ENCODE measurements around the gene ATP13A1.

The ATP13A1 gene

GRCh38 chr19:19662871-19663255 lies 613 bp downstream of the ATP13A1 start:
- FAIRE-seq, result no peak
- no peak for DNase-seq (ENCODE audit: insufficient read length, low spot score)
- TF ChIP-seq POLR2A (IDR thresholded peaks at IDR 0.05; ENCODE audit: low read depth, low read length), result no peak
- no peak for TF ChIP-seq POLR2AphosphoS5 (IDR thresholded peaks at IDR 0.05; ENCODE audit: low read depth, low read length)
- TF ChIP-seq TAF1 (IDR thresholded peaks at IDR 0.05; ENCODE audit: low read depth, low read length), result no peak
- no peak for TF ChIP-seq PAX5 (IDR thresholded peaks at IDR 0.05; ENCODE audit: insufficient read depth, low read length, severe bottlenecking)
- TF ChIP-seq SPI1 (IDR thresholded peaks at IDR 0.05; ENCODE audit: low read depth, low read length), result no peak

- no peak for DNase-seq (ENCODE audit: insufficient read length, low spot score)
- FAIRE-seq, result peak; percentile 73
- TF ChIP-seq POLR2A (IDR thresholded peaks at IDR 0.05; ENCODE audit: low read depth, low read length), result no peak
- TF ChIP-seq PAX5 (IDR thresholded peaks at IDR 0.05; ENCODE audit: insufficient read depth, low read length, severe bottlenecking), result no peak
- no peak; the same call in 1 of the 2 replicates for TF ChIP-seq TAF1 (IDR thresholded peaks at IDR 0.05; ENCODE audit: low read depth, low read length)
- no peak for TF ChIP-seq SPI1 (IDR thresholded peaks at IDR 0.05; ENCODE audit: low read depth, low read length)
- TF ChIP-seq POLR2AphosphoS5 (IDR thresholded peaks at IDR 0.05; ENCODE audit: low read depth, low read length), result no peak
- TF ChIP-seq POU2F2 (IDR thresholded peaks at IDR 0.05; ENCODE audit: low read depth, low read length), result no peak
Observed at GRCh38 chr19:19662344-19662743, 1.1 kb downstream of the ATP13A1 start.

- DNase-seq (ENCODE audit: insufficient read length, low spot score) (peak; percentile 66), FAIRE-seq (peak; percentile 95)
- TF ChIP-seq POU2F2 (IDR thresholded peaks at IDR 0.05; ENCODE audit: low read depth, low read length), result no peak
- TF ChIP-seq PAX5 (IDR thresholded peaks at IDR 0.05; ENCODE audit: insufficient read depth, low read length, severe bottlenecking), result no peak
- TF ChIP-seq TAF1 (IDR thresholded peaks at IDR 0.05; ENCODE audit: low read depth, low read length), result peak; percentile 39; the same call in 1 of the 2 replicates
- TF ChIP-seq SPI1 (IDR thresholded peaks at IDR 0.05; ENCODE audit: low read depth, low read length), result peak; percentile 89
- TF ChIP-seq POLR2A (IDR thresholded peaks at IDR 0.05; ENCODE audit: low read depth, low read length), result no peak; the same call in 1 of the 2 replicates
- TF ChIP-seq POLR2AphosphoS5 (IDR thresholded peaks at IDR 0.05; ENCODE audit: low read depth, low read length), result peak; percentile 71
Observed at GRCh38 chr19:19661675-19662251, 1.7 kb downstream of the ATP13A1 start.

GRCh38 chr19:19661141-19661674 lies 2.3 kb downstream of the ATP13A1 start:
- DNase-seq (ENCODE audit: insufficient read length, low spot score), result no peak
- TF ChIP-seq POLR2AphosphoS5 (IDR thresholded peaks at IDR 0.05; ENCODE audit: low read depth, low read length) (no peak), POLR2A (IDR thresholded peaks at IDR 0.05; ENCODE audit: low read depth, low read length) (no peak), TAF1 (IDR thresholded peaks at IDR 0.05; ENCODE audit: low read depth, low read length) (no peak), SPI1 (IDR thresholded peaks at IDR 0.05; ENCODE audit: low read depth, low read length) (no peak), PAX5 (IDR thresholded peaks at IDR 0.05; ENCODE audit: insufficient read depth, low read length, severe bottlenecking) (no peak), POU2F2 (IDR thresholded peaks at IDR 0.05; ENCODE audit: low read depth, low read length) (no peak)
- FAIRE-seq, result no peak

- no peak for TF ChIP-seq TAF1 (IDR thresholded peaks at IDR 0.05; ENCODE audit: low read depth, low read length)
- TF ChIP-seq SPI1 (IDR thresholded peaks at IDR 0.05; ENCODE audit: low read depth, low read length), result no peak
- TF ChIP-seq POU2F2 (IDR thresholded peaks at IDR 0.05; ENCODE audit: low read depth, low read length), result no peak
- DNase-seq (ENCODE audit: insufficient read length, low spot score) (no peak), FAIRE-seq (no peak)
Observed at GRCh38 chr19:19659646-19660245, 3.7 kb downstream of the ATP13A1 start.

GRCh38 chr19:19657397-19657783 lies 6.1 kb downstream of the ATP13A1 start:
- no peak for FAIRE-seq
- TF ChIP-seq POU2F2 (IDR thresholded peaks at IDR 0.05; ENCODE audit: low read depth, low read length) (no peak), TAF1 (IDR thresholded peaks at IDR 0.05; ENCODE audit: low read depth, low read length) (no peak), PAX5 (IDR thresholded peaks at IDR 0.05; ENCODE audit: insufficient read depth, low read length, severe bottlenecking) (no peak), POLR2AphosphoS5 (IDR thresholded peaks at IDR 0.05; ENCODE audit: low read depth, low read length) (no peak), SPI1 (IDR thresholded peaks at IDR 0.05; ENCODE audit: low read depth, low read length) (no peak), POLR2A (IDR thresholded peaks at IDR 0.05; ENCODE audit: low read depth, low read length) (no peak)
- no peak for DNase-seq (ENCODE audit: insufficient read length, low spot score)

- no peak for FAIRE-seq
- peak; percentile 17 for DNase-seq (ENCODE audit: insufficient read length, low spot score)
- TF ChIP-seq POU2F2 (IDR thresholded peaks at IDR 0.05; ENCODE audit: low read depth, low read length) (no peak), POLR2A (IDR thresholded peaks at IDR 0.05; ENCODE audit: low read depth, low read length) (no peak), PAX5 (IDR thresholded peaks at IDR 0.05; ENCODE audit: insufficient read depth, low read length, severe bottlenecking) (no peak), TAF1 (IDR thresholded peaks at IDR 0.05; ENCODE audit: low read depth, low read length) (no peak), SPI1 (IDR thresholded peaks at IDR 0.05; ENCODE audit: low read depth, low read length) (no peak), POLR2AphosphoS5 (IDR thresholded peaks at IDR 0.05; ENCODE audit: low read depth, low read length) (no peak)
Observed at GRCh38 chr19:19656451-19657396, 6.8 kb downstream of the ATP13A1 start.

GRCh38 chr19:19655641-19656343 lies 7.7 kb downstream of the ATP13A1 start:
- TF ChIP-seq POU2F2 (IDR thresholded peaks at IDR 0.05; ENCODE audit: low read depth, low read length), result no peak
- TF ChIP-seq PAX5 (IDR thresholded peaks at IDR 0.05; ENCODE audit: insufficient read depth, low read length, severe bottlenecking), result no peak
- no peak for TF ChIP-seq POLR2A (IDR thresholded peaks at IDR 0.05; ENCODE audit: low read depth, low read length)
- no peak for TF ChIP-seq TAF1 (IDR thresholded peaks at IDR 0.05; ENCODE audit: low read depth, low read length)
- no peak for TF ChIP-seq SPI1 (IDR thresholded peaks at IDR 0.05; ENCODE audit: low read depth, low read length)
- no peak for TF ChIP-seq POLR2AphosphoS5 (IDR thresholded peaks at IDR 0.05; ENCODE audit: low read depth, low read length)
- FAIRE-seq (no peak), DNase-seq (ENCODE audit: insufficient read length, low spot score) (peak; percentile 6)
